Heart left ventricle (tissue), 16 donors: ENCODE measurements around the gene NEK7. TPM values are rescaled to one million over a fixed set of nuclear protein-coding genes. Genes with fewer than 3 reads are reported as not detected.

Experiments used
- ATAC-seq, 4 donors: fragments of 200-7000 bp; cut with Tn5 transposase; one replicate each; pipeline ENCODE4 v1.9.1; 2020 to 2022; ENCODE audit warnings: moderate library complexity in 4 of 4, mild to moderate bottlenecking in 3 of 4, moderate number of reproducible peaks in 1 of 4
- DNase-seq, 5 donors: peaks; one replicate each; pipeline ENCODE4 v3.0.0-alpha.2; 2020
- H3K27ac ChIP-seq, 12 donors: fragments of 200-600 bp; sonication (generic) in 4 of 12; one replicate each; pipeline versions ENCODE4 v1.5.0 to v1.8.0; 2016 to 2022; ENCODE audit warnings: mild to moderate bottlenecking in 2 of 12
- H3K27me3 ChIP-seq, 9 donors: fragments of 200-600 bp; sonication (generic) in 2 of 9; one replicate each; pipeline versions ENCODE4 v1.5.1 to v1.8.0; 2016 to 2022; ENCODE audit warnings: mild to moderate bottlenecking in 3 of 9
- H3K36me3 ChIP-seq, 9 donors: fragments of 200-600 bp; sonication (generic) in 2 of 9; one replicate each; pipeline versions ENCODE4 v1.5.0 to v1.8.0; 2018 to 2022; ENCODE audit warnings: mild to moderate bottlenecking in 2 of 9
- H3K4me1 ChIP-seq, 12 donors: fragments of 200-600 bp; sonication (generic) in 4 of 12; one replicate each; pipeline versions ENCODE4 v1.5.0 to v1.8.0; 2016 to 2022; ENCODE audit warnings: mild to moderate bottlenecking in 3 of 12
- H3K4me3 ChIP-seq, 12 donors: fragments of 200-600 bp; sonication (generic) in 4 of 12; one replicate each; pipeline versions ENCODE4 v1.5.0 to v1.8.0; 2017 to 2022; ENCODE audit warnings: mild to moderate bottlenecking in 9 of 12, moderate library complexity in 4 of 12
- H3K9me3 ChIP-seq, 12 donors: fragments of 200-600 bp; sonication (generic) in 4 of 12; one replicate each; pipeline versions ENCODE4 v1.5.0 to v1.8.0; 2016 to 2022; ENCODE audit warnings: mild to moderate bottlenecking in 1 of 12
- CTCF ChIP-seq, 12 donors: fragments of 200-600 bp; sonication (generic) in 4 of 12; IDR thresholded peaks; one replicate each; pipeline versions ENCODE4 v1.5.0 to v1.8.0; 2018 to 2022; ENCODE audit warnings: antibody characterized with exemption in 12 of 12, mild to moderate bottlenecking in 5 of 12
- POLR2A ChIP-seq, 2 donors: fragments of 450-650 bp; IDR thresholded peaks; one replicate each; pipeline ENCODE4 v1.6.1; 2017; ENCODE audit warnings: antibody characterized with exemption in 2 of 2, mild to moderate bottlenecking in 2 of 2, moderate library complexity in 2 of 2
- WGBS, 4 donors: extraction: QIAGEN DNeasy Blood & Tissue Kit in 2 of 4; methylation state at CpG; one replicate each; pipeline versions ENCODE4 v1.1.5 to v1.1.7; 2013 to 2018; 5-methylcytosine and 5-hydroxymethylcytosine counted together
- intact Hi-C, 10 donors: fragments of 100-400 bp; cut with DNase I; formaldehyde crosslinking; loops; one replicate each; pipeline versions ENCODE4 v1.11.1 to v1.14.2; 2022
- polyA plus RNA-seq, 2 donors: library from polyadenylated mRNA; stranded (reverse); fragments of 200-250 nt; gene quantifications; one replicate each; pipeline ENCODE4 v1.2.3, GENCODE V29; 2013
- total RNA-seq, 9 donors: library from RNA; depleted of rRNA in 2 of 9; stranded (reverse); fragments of >200 nt in 2 of 9; fragmentation: NEBNext Ultra II Directional in 3 of 9; extraction: Animal tissue kit (Norgen Biotek cat#: 25700) in 3 of 9; gene quantifications; one replicate each; pipeline versions ENCODE4 v1.1.0 to v1.2.4, GENCODE V29; 2016 to 2023
- donor health status: ischemic (EF 13 %, LVEDD 7.1; RV severe dilation, severe dysfunction).
- donor health status: healthy with polysubstance abuse.
- donor health status: DM: no; HTN: yes; CAD: no.
- donor health status: DM: no; HTN: no; CAD: no.
- donor health status: ischemic (EF 25% LVEDD 6.9; RV normal size, moderate dysfunction).
- donor health status: ischemic (EF 25% LVEDD 5.7; RV mildly dilated, moderate dysfunction).
- donor health status: healthy.
- donor health status: DM: yes; HTN: yes; CAD: no.
- donor health status: ischemic (EF 35%, LVEDD 5.7; RV mildly dilated, moderate dysfunction).
- donor health status: nonischemic (EF 11% LVEDD 7.7; RV severe dilation, severe dysfunction).
- donor health status: DM: yes; HTN: yes; CAD: no.
- donor health status: PGD.
- donor health status: ischemic (EF 29% LVEDD 5.4; RV normal size, mild dysfunction).
- donor health status: nonischemic (EF 23%, LVEDD 6.1; RV moderate dilation, normal function).

The NEK7 gene
- total and polyA plus RNA-seq, 11 donors: 57.5 to 499 (median 235) TPM

GRCh38 chr1:198295225-198295624 is 138.4 kb downstream of the NEK7 start:
- no peak for TF ChIP-seq CTCF (IDR thresholded peaks at IDR 0.05)
- no peak for TF ChIP-seq POLR2A (IDR thresholded peaks at IDR 0.05)
- DNase-seq (no peak), ATAC-seq (no peak)
- Histone ChIP-seq H3K27me3 (no peaks in the 10 kb centered on the region), H3K4me1 (peaks cover 0 to 25% (median 5%) of the 10 kb centered on the region in 12 donors), H3K36me3 (peaks cover 0 to 58% (median 32%) of the 10 kb centered on the region in 9 donors), H3K4me3 (no peak overlapping the region), H3K9me3 (no peaks in the 10 kb centered on the region), H3K27ac (no peak overlapping the region)
- 75 to 78% (median 76%) methylated on average over 8 of the region's 8 CpGs for WGBS, 4 donors
- intact Hi-C loops: loop anchor here in 2 of 10 donors (10.0 kb wide), 2 partner anchors 140 to 210 kb away; partner anchors contain the start of gene NEK7 (in 2 of the 2)

- 61 to 72% (median 70%) methylated on average over 4 of the region's 4 CpGs for WGBS, 4 donors
- TF ChIP-seq CTCF (IDR thresholded peaks at IDR 0.05): no peak
- TF ChIP-seq POLR2A (IDR thresholded peaks at IDR 0.05): no peak
- Histone ChIP-seq H3K36me3 (peaks cover 0 to 56% (median 39%) of the 10 kb centered on the region in 9 donors), H3K27ac (no peak overlapping the region), H3K9me3 (no peaks in the 10 kb centered on the region), H3K4me3 (no peak overlapping the region), H3K4me1 (peaks cover 0 to 17% (median 2%) of the 10 kb centered on the region in 12 donors), H3K27me3 (no peaks in the 10 kb centered on the region)
- ATAC-seq (peak; percentile 69 to 94 (median 88)), DNase-seq (peak in 1 of 5 donors; percentile 18)
- intact Hi-C loops: loop anchor here in 2 of 10 donors (10.0 kb wide), 2 partner anchors 141 to 211 kb away; partner anchors contain the start of gene NEK7 (in 2 of the 2)
Measured at GRCh38 chr1:198295971-198296370, 139.2 kb downstream of the NEK7 start.

GRCh38 chr1:198297281-198297680 is 140.5 kb downstream of the NEK7 start:
- intact Hi-C loops: loop anchor here in 2 of 10 donors (10.0 kb wide), 2 partner anchors 142 to 212 kb away; partner anchors contain the start of gene NEK7 (in 2 of the 2)
- no peaks in the 10 kb centered on the region for H3K27me3 ChIP-seq

More at GRCh38 chr1:198297281-198297680, 140.5 kb downstream of the NEK7 start:
- Histone ChIP-seq H3K27ac (no peak overlapping the region), H3K4me3 (no peak overlapping the region), H3K36me3 (peaks cover 0 to 56% (median 39%) of the 10 kb centered on the region in 9 donors), H3K9me3 (no peaks in the 10 kb centered on the region), H3K4me1 (peaks cover 0 to 12% (median 0%) of the 10 kb centered on the region in 12 donors)
- peak in 3 of 4 donors; percentile 40 to 53 (median 45) for ATAC-seq
- WGBS, 4 donors: 69 to 81% (median 79%) methylated on average over 2 of the region's 2 CpGs
- DNase-seq: no peak
- TF ChIP-seq POLR2A (IDR thresholded peaks at IDR 0.05): no peak
- TF ChIP-seq CTCF (IDR thresholded peaks at IDR 0.05): no peak
